ENCODE data around the gene ATF5. TPM values are rescaled to one million over a fixed set of nuclear protein-coding genes. Genes with fewer than 3 reads are reported as not detected.

Gene ATF5
- total and polyA plus RNA-seq, 2 of the 13 experiments (the other 11 are each of a cell fraction or from before 2014, with no cell fraction given): 5.2 to 10.3 TPM

- Histone ChIP-seq H3K27ac (ENCODE audit: extremely low read length, insufficient read depth, low read length) (no peak overlapping the region), H4K20me1 (ENCODE audit: insufficient read depth, low read length) (peaks cover 13% of the 10 kb centered on the region; the same call in 1 of the 2 replicates), H3K79me2 (ENCODE audit: insufficient read depth, low read length) (no peaks in the 10 kb centered on the region), H3K27me3 (ENCODE audit: control insufficient read depth in 1 of 2, insufficient read depth in 2 of 2, low read length in 2 of 2) (no peaks in the 10 kb centered on the region), H3K9me3 (ENCODE audit: low read length) (no peaks in the 10 kb centered on the region), H2AFZ (ENCODE audit: low read length) (no peak overlapping the region), H3K4me2 (ENCODE audit: low read depth, low read length) (no peak overlapping the region), H3K4me1 (ENCODE audit: insufficient read depth, low read length) (no peaks in the 10 kb centered on the region), H3K4me3 (replicated peaks in 1 of 3; ENCODE audit: insufficient read depth in 1 of 3, low read depth in 2 of 3, low read length in 3 of 3) (no peak overlapping the region), H3K36me3 (replicated peaks in 1 of 2; ENCODE audit: control insufficient read depth in 1 of 2, insufficient read depth in 2 of 2, low read length in 2 of 2) (peaks cover 0 to 1% of the 10 kb centered on the region in 2 experiments; a peak in 2 of 5 replicates), H3K9ac (ENCODE audit: insufficient read depth, low read depth, low read length) (no peak overlapping the region)
- ATAC-seq (no peak), FAIRE-seq (no peak), DNase-seq (ENCODE audit: low spot score) (no peak)
- no TSS peak for BruUV-seq (replicated peaks)
- intact Hi-C loops (cut with micrococcal nuclease; ENCODE audit: unreplicated experiment) (no loop called here), in situ Hi-C loops (cut with HindIII; ENCODE audit: extremely low pct_ligation_motif_present, low pct_unique_long_range_greater_than_20kb) (no loop called here)
- ChIA-PET POLR2A (no interaction called here), CTCF (ENCODE audit: low intra/inter-chr PET ratio, low total read pairs) (interaction anchor here (3.4 kb wide), 1 partner anchor 44 kb away, joined by 91 read pairs; no protein-coding TSS in a partner anchor)
- WGBS (ENCODE audit: low lambda C conversion rate): 86% methylated on average over 21 of the region's 21 CpGs
- TF ChIP-seq ZNF777 (CRISPR knock-in tag; IDR thresholded peaks at IDR 0.05) (no peak), MED1 (CRISPR knock-in tag; IDR thresholded peaks at IDR 0.05) (no peak), AGO2 (optimal IDR thresholded peaks at IDR 0.05; ENCODE audit: low read depth, low read length) (no peak), RBM39 (IDR thresholded peaks at IDR 0.05; ENCODE audit: low read depth, low read length, poor library complexity, severe bottlenecking) (no peak), ZNF17 (CRISPR knock-in tag; IDR thresholded peaks at IDR 0.05) (no peak), MEF2D (CRISPR knock-in tag; IDR thresholded peaks at IDR 0.05) (no peak), ZNF790 (CRISPR knock-in tag; IDR thresholded peaks at IDR 0.05; ENCODE audit: borderline replicate concordance) (no peak), ZSCAN29 (CRISPR knock-in tag; conservative IDR thresholded peaks at IDR 0.05) (no peak), PCBP1 (IDR thresholded peaks at IDR 0.05; ENCODE audit: borderline replicate concordance, low read depth, low read length) (no peak), ZNF460 (CRISPR knock-in tag; IDR thresholded peaks at IDR 0.05; ENCODE audit: borderline replicate concordance) (no peak), ZNF652 (CRISPR knock-in tag; IDR thresholded peaks at IDR 0.05; ENCODE audit: borderline replicate concordance, low read depth) (no peak), IRX3 (CRISPR knock-in tag; IDR thresholded peaks at IDR 0.05; ENCODE audit: borderline replicate concordance, low read depth) (no peak), UBTF (CRISPR knock-in tag; IDR thresholded peaks at IDR 0.05) (no peak), ZNF775 (CRISPR knock-in tag; IDR thresholded peaks at IDR 0.05; ENCODE audit: borderline replicate concordance) (no peak), GTF2F1 (IDR thresholded peaks at IDR 0.05; ENCODE audit: low read length) (no peak), CBX1 (IDR thresholded peaks at IDR 0.05; ENCODE audit: low read depth) (no peak), ZKSCAN8 (CRISPR knock-in tag; IDR thresholded peaks at IDR 0.05; ENCODE audit: borderline replicate concordance) (no peak)
Measured at GRCh38 chr19:49981603-49982593, 52.9 kb downstream of the ATF5 start.
